ENCODE measurements around the gene IFT52. TPM values are rescaled to one million over a fixed set of nuclear protein-coding genes. Genes with fewer than 3 reads are reported as not detected.

IFT52 gene
- total RNA-seq, 2 donors from 2014 or later, result 12.6 to 19.2 TPM

DNA sequence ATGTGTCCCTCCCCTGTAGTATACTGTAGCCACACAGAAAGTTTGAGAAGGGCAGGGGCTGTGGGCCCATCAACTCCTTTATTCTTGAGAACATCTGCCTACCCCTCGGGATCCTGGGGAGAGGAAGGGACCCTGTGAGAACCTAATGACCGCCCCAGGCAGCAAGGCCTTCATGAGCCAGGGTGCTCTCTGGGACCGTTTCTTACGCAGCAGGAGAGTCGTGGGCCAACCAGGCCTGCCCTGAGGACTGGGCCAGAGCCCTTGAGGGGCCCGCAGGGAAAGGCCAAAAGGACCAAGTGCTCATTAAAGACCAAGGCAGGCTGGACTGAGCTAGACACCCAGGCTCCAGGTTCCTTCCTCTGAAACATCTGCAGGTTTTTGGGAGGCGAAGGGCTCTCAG is 26.7 kb upstream of the IFT52 start:
- intact Hi-C loops (cut with DNase I), result no loop called here
- no peak for DNase-seq

DNA sequence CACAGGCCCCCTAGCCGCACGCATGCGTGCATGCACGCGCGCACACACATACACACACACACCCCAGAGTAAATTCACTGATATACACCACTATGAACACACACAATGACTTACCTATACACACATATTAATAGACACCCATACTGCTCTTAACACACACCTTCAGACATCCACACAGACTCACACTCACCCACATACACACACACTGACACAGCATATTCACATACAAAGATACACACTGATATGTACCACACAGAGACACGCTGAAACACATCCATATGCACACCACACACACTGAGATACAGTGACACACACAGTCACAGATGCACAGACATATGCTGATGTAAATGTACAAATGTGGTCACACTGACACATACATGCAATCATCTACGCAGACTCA is 26.3 kb upstream of the IFT52 start:
- H3K9me3 ChIP-seq, result no peaks in the 10 kb centered on the region
- H3K9ac ChIP-seq (ENCODE audit: low read depth in 2 of 2, low read length in 2 of 2), result no peak overlapping the region
- no peak for TF ChIP-seq CTCF (IDR thresholded peaks at IDR 0.05)
- intact Hi-C loops (cut with DNase I), result no loop called here
- no peaks in the 10 kb centered on the region for H3K36me3 ChIP-seq
- H3K4me1 ChIP-seq, result no peaks in the 10 kb centered on the region
- H3K27me3 ChIP-seq, result no peaks in the 10 kb centered on the region
- H3K4me3 ChIP-seq, result no peak overlapping the region
- no peak overlapping the region for H3K27ac ChIP-seq
- no peak for DNase-seq

More for the DNA sequence above, 26.7 kb upstream of the IFT52 start:
- no peaks in the 10 kb centered on the region for H3K4me1 ChIP-seq
- H3K36me3 ChIP-seq, result no peaks in the 10 kb centered on the region
- H3K4me3 ChIP-seq, result no peak overlapping the region
- H3K27ac ChIP-seq, result no peak overlapping the region
- no peak for TF ChIP-seq CTCF (IDR thresholded peaks at IDR 0.05)
- H3K9ac ChIP-seq (ENCODE audit: low read depth in 2 of 2, low read length in 2 of 2), result no peak overlapping the region
- H3K27me3 ChIP-seq, result no peaks in the 10 kb centered on the region
- no peaks in the 10 kb centered on the region for H3K9me3 ChIP-seq

GRCh38 chr20:43564993-43565757 is 25.6 kb upstream of the IFT52 start:
- Histone ChIP-seq H3K4me3 (no peak overlapping the region), H3K9ac (ENCODE audit: low read depth in 2 of 2, low read length in 2 of 2) (no peak overlapping the region), H3K9me3 (no peaks in the 10 kb centered on the region), H3K27ac (no peak overlapping the region), H3K36me3 (no peaks in the 10 kb centered on the region), H3K4me1 (no peaks in the 10 kb centered on the region), H3K27me3 (no peaks in the 10 kb centered on the region)
- DNase-seq, result no peak
- TF ChIP-seq CTCF (IDR thresholded peaks at IDR 0.05), result no peak
- intact Hi-C loops (cut with DNase I), result no loop called here

DNA sequence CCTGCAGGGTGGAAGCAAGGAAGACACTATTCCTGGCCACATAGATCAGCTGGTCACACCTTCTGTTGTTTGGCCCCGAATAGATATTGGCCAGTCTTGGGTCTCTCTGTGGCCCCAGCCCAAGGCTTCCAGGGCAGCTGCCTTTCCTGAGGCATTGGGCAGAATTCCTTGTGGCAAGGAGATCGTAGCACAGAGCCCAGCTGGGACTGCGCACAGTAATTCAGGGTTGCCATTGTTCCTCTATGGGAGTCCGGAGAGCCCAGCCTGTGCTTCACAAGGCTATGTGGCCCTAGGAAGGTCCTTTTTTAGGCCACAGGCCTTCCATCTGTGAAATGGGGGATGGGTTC is 25.0 kb upstream of the IFT52 start:
- no peak for TF ChIP-seq CTCF (IDR thresholded peaks at IDR 0.05)
- intact Hi-C loops (cut with DNase I), result no loop called here
- H3K4me1 ChIP-seq, result no peaks in the 10 kb centered on the region

GRCh38 chr20:43567477-43567876 is 23.3 kb upstream of the IFT52 start:
- Histone ChIP-seq H3K4me3 (no peak overlapping the region), H3K9me3 (no peaks in the 10 kb centered on the region), H3K36me3 (no peaks in the 10 kb centered on the region), H3K27me3 (no peaks in the 10 kb centered on the region), H3K9ac (ENCODE audit: low read depth in 2 of 2, low read length in 2 of 2) (no peak overlapping the region), H3K27ac (no peak overlapping the region), H3K4me1 (no peaks in the 10 kb centered on the region)
- intact Hi-C loops (cut with DNase I), result no loop called here
- no peak for TF ChIP-seq CTCF (IDR thresholded peaks at IDR 0.05)
- no peak for DNase-seq

More for the DNA sequence above, 25.0 kb upstream of the IFT52 start:
- no peak for DNase-seq
- no peaks in the 10 kb centered on the region for H3K9me3 ChIP-seq
- no peaks in the 10 kb centered on the region for H3K27me3 ChIP-seq
- no peak overlapping the region for H3K9ac ChIP-seq (ENCODE audit: low read depth in 2 of 2, low read length in 2 of 2)
- H3K27ac ChIP-seq, result no peak overlapping the region
- H3K36me3 ChIP-seq, result no peaks in the 10 kb centered on the region
- H3K4me3 ChIP-seq, result no peak overlapping the region

Data from colonic mucosa (tissue), 4 donors.